HG02970 (cell line): ENCODE results near the gene CPS1.

Source experiments
- ATAC-seq: cut with Tn5 transposase; IDR thresholded peaks from one replicate; pipeline ENCODE4 v1.9.1; 2021; ENCODE audit warnings: mild to moderate bottlenecking, moderate library complexity, moderate number of reproducible peaks; ENCODE audit not compliant: unreplicated experiment, low FRiP score

CPS1 gene

GRCh38 chr2:210667711-210668110 lies 111.3 kb downstream of the CPS1 start:
- ATAC-seq: no peak

- no peak for ATAC-seq
These were observed 114.7 kb downstream of the CPS1 start for GRCh38 chr2:210671065-210671464.

- no peak for ATAC-seq
These were observed 116.7 kb downstream of the CPS1 start for GRCh38 chr2:210673117-210673516.

- ATAC-seq: no peak
These were observed 119.7 kb downstream of the CPS1 start for GRCh38 chr2:210676067-210676466.

- no peak for ATAC-seq
These were observed 125.1 kb downstream of the CPS1 start for GRCh38 chr2:210681491-210681890.

GRCh38 chr2:210686401-210686800 lies 130.0 kb downstream of the CPS1 start:
- no peak for ATAC-seq

GRCh38 chr2:210687786-210688470 lies 131.5 kb downstream of the CPS1 start:
- ATAC-seq: no peak

- no peak for ATAC-seq
These were observed 151.5 kb downstream of the CPS1 start for GRCh38 chr2:210707900-210708299.

GRCh38 chr2:210713122-210713521 lies 156.7 kb downstream of the CPS1 start:
- no peak for ATAC-seq

GRCh38 chr2:210715560-210716082 lies 159.2 kb downstream of the CPS1 start:
- ATAC-seq: no peak

- ATAC-seq: no peak
These were observed 162.1 kb downstream of the CPS1 start for GRCh38 chr2:210718503-210718902.

GRCh38 chr2:210722092-210722491 lies 165.7 kb downstream of the CPS1 start:
- no peak for ATAC-seq

GRCh38 chr2:210727549-210727948 lies 171.2 kb downstream of the CPS1 start:
- no peak for ATAC-seq
